ENCODE results near the gene CNTFR. TPM values are rescaled to one million over a fixed set of nuclear protein-coding genes. Genes with fewer than 3 reads are reported as not detected.

Gene CNTFR
- total RNA-seq, 1 donor from 2014 or later = 1.1 TPM

DNA sequence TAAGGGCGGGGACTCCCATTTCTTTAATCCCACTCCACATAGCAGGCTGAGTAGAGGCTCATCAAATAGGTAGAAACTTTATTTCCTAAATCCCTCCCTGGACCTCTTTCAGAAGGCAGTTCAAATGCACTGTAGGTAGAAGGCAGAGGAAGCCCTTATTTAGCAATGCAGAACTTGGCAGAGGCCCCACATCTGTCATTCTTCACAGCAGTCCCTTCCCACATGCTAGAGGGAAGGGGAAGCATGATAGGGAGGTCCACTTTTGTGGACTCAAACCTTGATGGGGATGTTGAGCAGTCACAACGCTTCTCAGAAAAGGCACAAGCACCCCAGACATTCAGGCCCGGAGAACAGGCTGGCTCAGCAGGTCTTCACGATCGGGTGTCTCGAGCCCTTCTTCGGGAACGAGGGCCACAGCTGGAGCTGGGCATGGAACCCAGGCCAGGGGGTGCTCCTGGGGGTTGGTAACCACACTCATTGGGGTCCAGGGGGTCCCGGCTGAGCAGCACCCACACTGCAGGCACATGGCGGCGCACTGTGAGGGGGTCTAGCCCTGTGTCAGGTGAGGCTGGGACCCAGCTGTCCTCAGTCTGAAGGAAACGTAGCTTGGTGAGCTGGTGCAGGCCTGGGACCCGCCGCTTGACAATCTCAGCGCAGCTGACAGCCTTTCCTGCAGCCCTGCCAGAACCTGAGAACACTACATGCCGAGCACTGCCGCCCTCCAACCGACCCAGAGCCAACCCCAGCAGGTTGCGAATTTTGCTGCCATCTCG is 21.1 kb upstream of the CNTFR start:
- Histone ChIP-seq H3K27me3 (ENCODE audit: control insufficient read depth, insufficient read depth, low read length) (peaks cover 3% of the 10 kb centered on the region), H3K36me3 (ENCODE audit: control insufficient read depth, insufficient read depth, low read length) (no peaks in the 10 kb centered on the region), H3K4me3 (ENCODE audit: low read depth, low read length) (no peak overlapping the region)
- no peak for TF ChIP-seq CTCF (IDR thresholded peaks at IDR 0.05; ENCODE audit: insufficient read depth, low read length, poor library complexity, severe bottlenecking)
- no peak for DNase-seq (ENCODE audit: low read depth)

DNA sequence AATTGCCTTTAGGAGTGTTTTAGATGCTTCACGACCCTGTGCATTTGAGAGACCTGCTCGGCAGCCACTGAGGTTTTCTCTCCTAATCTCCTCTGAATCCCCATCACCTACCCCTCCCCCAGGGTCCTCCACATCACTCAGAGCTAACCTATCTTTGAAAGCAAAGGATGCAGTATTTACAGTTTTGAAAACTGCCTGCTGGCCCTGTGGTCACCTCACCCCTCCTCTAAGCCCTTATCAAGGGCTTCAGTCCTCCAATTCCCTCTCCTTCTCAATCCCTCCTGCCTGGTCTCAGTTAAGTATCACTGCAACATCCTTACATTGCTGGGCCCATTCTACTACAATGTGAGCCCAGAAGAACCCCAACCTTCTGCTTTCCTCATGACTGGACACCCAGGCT is 17.8 kb upstream of the CNTFR start:
- Histone ChIP-seq H3K4me3 (ENCODE audit: low read depth, low read length) (no peak overlapping the region), H3K36me3 (ENCODE audit: control insufficient read depth, insufficient read depth, low read length) (no peaks in the 10 kb centered on the region), H3K27me3 (ENCODE audit: control insufficient read depth, insufficient read depth, low read length) (peaks cover 3% of the 10 kb centered on the region)
- no peak for DNase-seq (ENCODE audit: low read depth)
- TF ChIP-seq CTCF (IDR thresholded peaks at IDR 0.05; ENCODE audit: insufficient read depth, low read length, poor library complexity, severe bottlenecking) = no peak

DNA sequence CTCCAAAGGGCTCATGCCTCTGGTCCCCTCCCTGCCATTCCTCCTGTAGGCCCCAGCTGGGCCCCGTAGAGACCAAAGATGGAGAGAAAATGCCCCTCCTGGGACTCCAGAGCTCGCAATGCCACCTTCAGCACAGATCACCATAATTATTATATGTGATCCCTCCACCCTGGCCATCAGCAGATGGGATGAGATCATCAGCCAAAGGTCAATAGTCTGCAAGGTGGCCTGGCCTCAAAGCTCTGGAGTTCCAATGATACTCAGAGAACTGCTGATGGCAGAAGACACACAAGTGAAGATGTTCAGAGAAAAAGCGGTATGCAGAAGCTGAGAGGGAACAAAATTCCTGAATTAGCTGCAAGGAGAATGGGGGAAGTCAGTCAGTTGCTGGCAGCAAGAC is 17.4 kb upstream of the CNTFR start:
- Histone ChIP-seq H3K36me3 (ENCODE audit: control insufficient read depth, insufficient read depth, low read length) (no peaks in the 10 kb centered on the region), H3K27me3 (ENCODE audit: control insufficient read depth, insufficient read depth, low read length) (peaks cover 6% of the 10 kb centered on the region), H3K4me3 (ENCODE audit: low read depth, low read length) (no peak overlapping the region)
- DNase-seq (ENCODE audit: low read depth) = no peak
- TF ChIP-seq CTCF (IDR thresholded peaks at IDR 0.05; ENCODE audit: insufficient read depth, low read length, poor library complexity, severe bottlenecking) = no peak

GRCh38 chr9:34606190-34606589 is 16.7 kb upstream of the CNTFR start:
- peaks cover 7% of the 10 kb centered on the region for H3K27me3 ChIP-seq (ENCODE audit: control insufficient read depth, insufficient read depth, low read length)
- DNase-seq (ENCODE audit: low read depth) = no peak

DNA sequence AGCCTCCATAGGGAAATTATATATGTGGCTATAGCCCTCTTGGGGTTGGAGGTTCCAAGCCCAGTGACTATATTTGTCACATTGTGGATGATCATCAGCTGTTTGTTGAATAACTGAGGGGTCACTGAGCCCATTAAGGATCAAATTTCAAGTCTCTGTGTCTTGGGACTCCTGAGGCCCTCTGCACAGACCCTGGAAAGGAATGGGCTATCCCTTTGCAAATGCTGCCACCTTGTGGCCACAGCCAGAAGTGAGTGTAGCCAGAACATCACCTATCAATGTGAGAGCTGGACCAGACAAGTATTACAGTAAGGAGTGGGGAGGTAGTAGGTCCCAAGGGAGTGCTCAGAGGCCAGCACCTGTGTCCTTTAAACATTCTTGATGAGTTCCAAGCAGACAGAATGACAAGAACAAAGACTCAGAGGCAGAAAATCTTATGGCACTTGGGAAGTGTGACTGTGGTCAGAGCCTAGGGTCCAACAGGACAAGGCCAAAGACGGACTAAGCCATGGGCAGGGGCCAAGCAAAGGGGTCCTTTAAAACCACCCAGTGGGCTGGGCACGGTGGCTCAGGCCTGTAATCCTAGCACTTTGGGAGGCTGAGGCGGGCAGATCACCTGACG is 14.2 kb upstream of the CNTFR start:
- H3K4me3 ChIP-seq (ENCODE audit: low read depth, low read length) = no peak overlapping the region
- H3K36me3 ChIP-seq (ENCODE audit: control insufficient read depth, insufficient read depth, low read length) = no peaks in the 10 kb centered on the region
- peak; percentile 86 for TF ChIP-seq CTCF (IDR thresholded peaks at IDR 0.05; ENCODE audit: insufficient read depth, low read length, poor library complexity, severe bottlenecking)
- no peak for DNase-seq (ENCODE audit: low read depth)
- peaks cover 11% of the 10 kb centered on the region for H3K27me3 ChIP-seq (ENCODE audit: control insufficient read depth, insufficient read depth, low read length)

More at GRCh38 chr9:34606190-34606589, 16.7 kb upstream of the CNTFR start:
- H3K4me3 ChIP-seq (ENCODE audit: low read depth, low read length) = no peak overlapping the region
- H3K36me3 ChIP-seq (ENCODE audit: control insufficient read depth, insufficient read depth, low read length) = no peaks in the 10 kb centered on the region
- no peak for TF ChIP-seq CTCF (IDR thresholded peaks at IDR 0.05; ENCODE audit: insufficient read depth, low read length, poor library complexity, severe bottlenecking)
